SK-N-SH treated with all-trans-retinoic acid at 6 μM for 48 hours (cell line): ENCODE data around the gene BACH2.
"Not testable (repeated sequence)": the region's sequence is repeated elsewhere in the genome, so short reads cannot be mapped to it uniquely, and the experiment has no call there.

Experiments
- ATAC-seq: fragments of 200-7000 bp; cut with Tn5 transposase; 3 replicates; pipeline ENCODE4 v1.9.1; 2020; ENCODE audit warnings: mild to moderate bottlenecking, moderate library complexity
- ARNTL ChIP-seq: fragments of 450-650 bp; formaldehyde crosslinking; IDR thresholded peaks from 2 replicates; pipeline ENCODE4 v1.5.0; 2020; ENCODE audit warnings: low read depth, mild to moderate bottlenecking, moderate library complexity, borderline replicate concordance
- BACH2 ChIP-seq: fragments of 250-450 bp; sonication (Bioruptor Pico); IDR thresholded peaks from 2 replicates; pipeline ENCODE4 v1.9.0; 2021; ENCODE audit warnings: mild to moderate bottlenecking, borderline replicate concordance
- CREB5 ChIP-seq: fragments of 250-450 bp; sonication (Bioruptor Pico); IDR thresholded peaks from 2 replicates; pipeline ENCODE4 v1.5.1; 2020; ENCODE audit warnings: low read depth, mild to moderate bottlenecking, moderate library complexity
- CSDC2 ChIP-seq: fragments of 250-450 bp; sonication (Bioruptor Pico); IDR thresholded peaks from 2 replicates; pipeline ENCODE4 v1.5.0; 2020; ENCODE audit warnings: mild to moderate bottlenecking, moderate library complexity
- CSRNP3 ChIP-seq: fragments of 250-450 bp; sonication (Bioruptor Pico); IDR thresholded peaks from 2 replicates; pipeline ENCODE4 v1.5.1; 2021; ENCODE audit warnings: mild to moderate bottlenecking, moderate library complexity
- ESRRG ChIP-seq: fragments of 250-450 bp; sonication (Bioruptor Pico); IDR thresholded peaks from 2 replicates; pipeline ENCODE4 v1.6.1; 2021; ENCODE audit warnings: mild to moderate bottlenecking
- GLIS3 ChIP-seq: fragments of 250-450 bp; sonication (Bioruptor Pico); IDR thresholded peaks from 2 replicates; pipeline ENCODE4 v1.5.0; 2020; ENCODE audit warnings: mild to moderate bottlenecking, moderate library complexity
- ISL1 ChIP-seq: fragments of 250-450 bp; sonication (Bioruptor Pico); IDR thresholded peaks from 2 replicates; pipeline ENCODE4 v2.1.2; 2022; ENCODE audit warnings: mild to moderate bottlenecking, moderate library complexity
- OSR1 ChIP-seq: fragments of 250-450 bp; sonication (Bioruptor Pico); IDR thresholded peaks from 2 replicates; pipeline ENCODE4 v1.8.0; 2022; ENCODE audit warnings: moderate library complexity, mild to moderate bottlenecking, inconsistent platforms
- PATZ1 ChIP-seq: fragments of 250-450 bp; sonication (Bioruptor Pico); IDR thresholded peaks from 2 replicates; pipeline ENCODE4 v1.8.0; 2020; ENCODE audit warnings: mild to moderate bottlenecking, moderate library complexity, borderline replicate concordance
- PPARA ChIP-seq: fragments of 250-450 bp; sonication (Bioruptor Pico); IDR thresholded peaks from 2 replicates; pipeline ENCODE4 v1.5.0; 2020; ENCODE audit warnings: mild to moderate bottlenecking, borderline replicate concordance
- RARB ChIP-seq: fragments of 250-450 bp; sonication (Bioruptor Pico); IDR thresholded peaks from 2 replicates; pipeline ENCODE4 v1.8.0; 2021; ENCODE audit warnings: mild to moderate bottlenecking, moderate library complexity
- SNAI2 ChIP-seq: fragments of 250-450 bp; sonication (Bioruptor Pico); IDR thresholded peaks from 2 replicates; pipeline ENCODE4 v1.5.0; 2020; ENCODE audit warnings: mild to moderate bottlenecking, moderate library complexity
- TSHZ2 ChIP-seq: fragments of 250-450 bp; sonication (Bioruptor Pico); IDR thresholded peaks from 2 replicates; pipeline ENCODE4 v1.5.0; 2020; ENCODE audit warnings: mild to moderate bottlenecking, moderate library complexity
- ZC3H10 ChIP-seq: fragments of 250-450 bp; sonication (Bioruptor Pico); IDR thresholded peaks from 2 replicates; pipeline ENCODE4 v1.5.1; 2021; ENCODE audit warnings: mild to moderate bottlenecking, moderate library complexity
- ZFP3 ChIP-seq: fragments of 250-450 bp; sonication (Bioruptor Pico); IDR thresholded peaks from 2 replicates; pipeline ENCODE4 v1.5.0; 2020; ENCODE audit warnings: mild to moderate bottlenecking, moderate library complexity
- ZFP30 ChIP-seq: fragments of 450-650 bp; formaldehyde crosslinking; IDR thresholded peaks from 2 replicates; pipeline ENCODE4 v1.5.0; 2022; ENCODE audit warnings: mild to moderate bottlenecking, moderate library complexity
- ZNF565 ChIP-seq: fragments of 450-650 bp; formaldehyde crosslinking; conservative IDR thresholded peaks from 2 replicates; pipeline ENCODE4 v1.5.0; 2020; ENCODE audit warnings: low read depth, mild to moderate bottlenecking, moderate library complexity
- ZNF70 ChIP-seq: fragments of 450-650 bp; formaldehyde crosslinking; IDR thresholded peaks from 2 replicates; pipeline ENCODE4 v1.5.0; 2020; ENCODE audit warnings: mild to moderate bottlenecking, moderate library complexity
- ZNF8 ChIP-seq: fragments of 450-650 bp; formaldehyde crosslinking; IDR thresholded peaks from 2 replicates; pipeline ENCODE4 v1.5.0; 2020; ENCODE audit warnings: mild to moderate bottlenecking, moderate library complexity

BACH2 gene

GRCh38 chr6:89895276-89895874 is 401.3 kb downstream of the BACH2 start:
- TF ChIP-seq ESRRG (CRISPR knock-in tag), result no peak
- no peak for TF ChIP-seq ARNTL (CRISPR knock-in tag)
- TF ChIP-seq RARB (CRISPR knock-in tag), result no peak
- TF ChIP-seq ZNF8, result no peak
- TF ChIP-seq SNAI2 (CRISPR knock-in tag), result peak; percentile 98
- TF ChIP-seq TSHZ2, result peak; percentile 69; the same call in 1 of the 2 replicates
- peak; percentile 76 for TF ChIP-seq ZC3H10 (CRISPR knock-in tag)
- no peak for TF ChIP-seq ZNF70 (CRISPR knock-in tag)
- TF ChIP-seq ZNF565 (CRISPR knock-in tag), result peak; percentile 59; the same call in 1 of the 2 replicates
- 0 out of 2 replicates have a peak, but pooled peaks have one; percentile 39 for TF ChIP-seq PPARA (CRISPR knock-in tag)
- peak; percentile 98 for TF ChIP-seq CSDC2 (CRISPR knock-in tag)
- peak; percentile 76; the same call in 1 of the 2 replicates for TF ChIP-seq ZFP3 (CRISPR knock-in tag)
- TF ChIP-seq CREB5 (CRISPR knock-in tag), result no peak
- no peak for TF ChIP-seq BACH2 (CRISPR knock-in tag)
- peak; percentile 58 for TF ChIP-seq ISL1
- TF ChIP-seq GLIS3 (CRISPR knock-in tag), result no peak
- TF ChIP-seq, all 23 proteins: peak for 8
- peak; percentile 99 for ATAC-seq

GRCh38 chr6:89894169-89894568 is 402.5 kb downstream of the BACH2 start, which contains the start of gene GJA10:
Gene GJA10, plus strand, starts transcription at chr6:89894469. Its CDS starts 0 bp downstream, at chr6:89894469.
- no peak for ATAC-seq
- no peak for TF ChIP-seq SNAI2 (CRISPR knock-in tag)

- ATAC-seq, result not testable (repeated sequence)
Measured at GRCh38 chr6:89892577-89892976, 404.1 kb downstream of the BACH2 start.

- ATAC-seq, result not testable (repeated sequence)
Measured at GRCh38 chr6:89890845-89891528, 405.7 kb downstream of the BACH2 start.

GRCh38 chr6:89888871-89889270 is 407.8 kb downstream of the BACH2 start:
- ATAC-seq, result no peak

More at GRCh38 chr6:89888871-89889270, 407.8 kb downstream of the BACH2 start:
- TF ChIP-seq ESRRG (CRISPR knock-in tag) (no peak), CREB5 (CRISPR knock-in tag) (no peak), ZFP3 (CRISPR knock-in tag) (no peak), PATZ1 (CRISPR knock-in tag) (no peak), RARB (CRISPR knock-in tag) (no peak), CSRNP3 (CRISPR knock-in tag) (no peak), ARNTL (CRISPR knock-in tag) (no peak), ZNF70 (CRISPR knock-in tag) (no peak), ZFP30 (no peak), ZC3H10 (CRISPR knock-in tag) (no peak), ZNF565 (CRISPR knock-in tag) (no peak), ISL1 (no peak), PPARA (CRISPR knock-in tag) (no peak), BACH2 (CRISPR knock-in tag) (no peak), OSR1 (CRISPR knock-in tag) (no peak)
